SK-N-SH treated with all-trans-retinoic acid at 6 μM for 48 hours (cell line): Measurements from ENCODE around the gene ZNF219.

Source experiments
- ATAC-seq: fragments of 200-7000 bp; cut with Tn5 transposase; 3 replicates; pipeline ENCODE4 v1.9.1; 2020; ENCODE audit warnings: mild to moderate bottlenecking, moderate library complexity
- ARNTL ChIP-seq: fragments of 450-650 bp; formaldehyde crosslinking; IDR thresholded peaks from 2 replicates; pipeline ENCODE4 v1.5.0; 2020; ENCODE audit warnings: low read depth, mild to moderate bottlenecking, moderate library complexity, borderline replicate concordance
- BACH2 ChIP-seq: fragments of 250-450 bp; sonication (Bioruptor Pico); IDR thresholded peaks from 2 replicates; pipeline ENCODE4 v1.9.0; 2021; ENCODE audit warnings: mild to moderate bottlenecking, borderline replicate concordance
- CSDC2 ChIP-seq: fragments of 250-450 bp; sonication (Bioruptor Pico); IDR thresholded peaks from 2 replicates; pipeline ENCODE4 v1.5.0; 2020; ENCODE audit warnings: mild to moderate bottlenecking, moderate library complexity
- ESRRG ChIP-seq: fragments of 250-450 bp; sonication (Bioruptor Pico); IDR thresholded peaks from 2 replicates; pipeline ENCODE4 v1.6.1; 2021; ENCODE audit warnings: mild to moderate bottlenecking
- GLIS3 ChIP-seq: fragments of 250-450 bp; sonication (Bioruptor Pico); IDR thresholded peaks from 2 replicates; pipeline ENCODE4 v1.5.0; 2020; ENCODE audit warnings: mild to moderate bottlenecking, moderate library complexity
- ISL1 ChIP-seq: fragments of 250-450 bp; sonication (Bioruptor Pico); IDR thresholded peaks from 2 replicates; pipeline ENCODE4 v2.1.2; 2022; ENCODE audit warnings: mild to moderate bottlenecking, moderate library complexity
- OSR1 ChIP-seq: fragments of 250-450 bp; sonication (Bioruptor Pico); IDR thresholded peaks from 2 replicates; pipeline ENCODE4 v1.8.0; 2022; ENCODE audit warnings: moderate library complexity, mild to moderate bottlenecking, inconsistent platforms
- PPARA ChIP-seq: fragments of 250-450 bp; sonication (Bioruptor Pico); IDR thresholded peaks from 2 replicates; pipeline ENCODE4 v1.5.0; 2020; ENCODE audit warnings: mild to moderate bottlenecking, borderline replicate concordance
- RARB ChIP-seq: fragments of 250-450 bp; sonication (Bioruptor Pico); IDR thresholded peaks from 2 replicates; pipeline ENCODE4 v1.8.0; 2021; ENCODE audit warnings: mild to moderate bottlenecking, moderate library complexity
- TCF4 ChIP-seq: fragments of 250-450 bp; sonication (Bioruptor Pico); IDR thresholded peaks from 2 replicates; pipeline ENCODE4 v1.8.0; 2021; ENCODE audit warnings: mild to moderate bottlenecking, moderate library complexity, borderline replicate concordance
- TOX ChIP-seq: fragments of 250-450 bp; sonication (Bioruptor Pico); IDR thresholded peaks from 2 replicates; pipeline ENCODE4 v1.8.0; 2021; ENCODE audit warnings: mild to moderate bottlenecking, moderate library complexity, borderline replicate concordance
- ZC3H10 ChIP-seq: fragments of 250-450 bp; sonication (Bioruptor Pico); IDR thresholded peaks from 2 replicates; pipeline ENCODE4 v1.5.1; 2021; ENCODE audit warnings: mild to moderate bottlenecking, moderate library complexity
- ZFP3 ChIP-seq: fragments of 250-450 bp; sonication (Bioruptor Pico); IDR thresholded peaks from 2 replicates; pipeline ENCODE4 v1.5.0; 2020; ENCODE audit warnings: mild to moderate bottlenecking, moderate library complexity
- ZFP30 ChIP-seq: fragments of 450-650 bp; formaldehyde crosslinking; IDR thresholded peaks from 2 replicates; pipeline ENCODE4 v1.5.0; 2022; ENCODE audit warnings: mild to moderate bottlenecking, moderate library complexity
- ZNF565 ChIP-seq: fragments of 450-650 bp; formaldehyde crosslinking; conservative IDR thresholded peaks from 2 replicates; pipeline ENCODE4 v1.5.0; 2020; ENCODE audit warnings: low read depth, mild to moderate bottlenecking, moderate library complexity
- ZNF70 ChIP-seq: fragments of 450-650 bp; formaldehyde crosslinking; IDR thresholded peaks from 2 replicates; pipeline ENCODE4 v1.5.0; 2020; ENCODE audit warnings: mild to moderate bottlenecking, moderate library complexity
- ZNF8 ChIP-seq: fragments of 450-650 bp; formaldehyde crosslinking; IDR thresholded peaks from 2 replicates; pipeline ENCODE4 v1.5.0; 2020; ENCODE audit warnings: mild to moderate bottlenecking, moderate library complexity
- TF ChIP-seq, protein P1 (sequence below): fragments of 250-450 bp; sonication (Bioruptor Pico); IDR thresholded peaks from 2 replicates; pipeline ENCODE4 v1.8.0; 2020; ENCODE audit warnings: mild to moderate bottlenecking, moderate library complexity, borderline replicate concordance
- TF ChIP-seq, protein P2 (sequence below): fragments of 250-450 bp; sonication (Bioruptor Pico); IDR thresholded peaks from 2 replicates; pipeline ENCODE4 v1.5.0; 2020; ENCODE audit warnings: mild to moderate bottlenecking, moderate library complexity
- TF ChIP-seq, protein P3 (sequence below): fragments of 250-450 bp; sonication (Bioruptor Pico); IDR thresholded peaks from 2 replicates; pipeline ENCODE4 v1.5.1; 2020; ENCODE audit warnings: low read depth, mild to moderate bottlenecking, moderate library complexity
- TF ChIP-seq, protein P4 (sequence below): fragments of 250-450 bp; sonication (Bioruptor Pico); IDR thresholded peaks from 2 replicates; pipeline ENCODE4 v1.5.1; 2021; ENCODE audit warnings: mild to moderate bottlenecking, moderate library complexity
- TF ChIP-seq, protein P5 (sequence below): fragments of 250-450 bp; sonication (Bioruptor Pico); IDR thresholded peaks from 2 replicates; pipeline ENCODE4 v1.8.0; 2021; ENCODE audit warnings: low read depth, mild to moderate bottlenecking, moderate library complexity, borderline replicate concordance

Gene ZNF219

DNA sequence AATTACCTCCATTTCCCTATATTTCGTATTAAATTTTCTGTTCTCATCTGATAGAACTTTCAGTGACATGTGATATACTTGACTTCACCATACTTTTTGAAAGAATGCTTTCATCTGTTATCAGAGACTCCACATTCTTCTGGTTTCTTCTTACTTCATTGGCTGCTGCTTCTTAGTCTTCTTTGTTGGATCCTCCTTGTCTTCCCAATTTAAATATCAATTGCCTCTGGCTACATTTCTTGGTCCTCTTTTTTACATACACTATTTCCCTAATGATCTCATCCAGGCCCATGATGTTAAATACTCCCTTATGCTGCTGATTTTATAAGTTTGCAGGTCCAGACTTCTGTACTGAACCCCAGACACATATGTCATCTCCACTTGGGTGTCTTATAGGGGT, 35.4 kb upstream of the ZNF219 start:
- TF ChIP-seq RARB (CRISPR knock-in tag) (no peak), CSDC2 (CRISPR knock-in tag) (no peak)
- TF ChIP-seq, protein P1, sequence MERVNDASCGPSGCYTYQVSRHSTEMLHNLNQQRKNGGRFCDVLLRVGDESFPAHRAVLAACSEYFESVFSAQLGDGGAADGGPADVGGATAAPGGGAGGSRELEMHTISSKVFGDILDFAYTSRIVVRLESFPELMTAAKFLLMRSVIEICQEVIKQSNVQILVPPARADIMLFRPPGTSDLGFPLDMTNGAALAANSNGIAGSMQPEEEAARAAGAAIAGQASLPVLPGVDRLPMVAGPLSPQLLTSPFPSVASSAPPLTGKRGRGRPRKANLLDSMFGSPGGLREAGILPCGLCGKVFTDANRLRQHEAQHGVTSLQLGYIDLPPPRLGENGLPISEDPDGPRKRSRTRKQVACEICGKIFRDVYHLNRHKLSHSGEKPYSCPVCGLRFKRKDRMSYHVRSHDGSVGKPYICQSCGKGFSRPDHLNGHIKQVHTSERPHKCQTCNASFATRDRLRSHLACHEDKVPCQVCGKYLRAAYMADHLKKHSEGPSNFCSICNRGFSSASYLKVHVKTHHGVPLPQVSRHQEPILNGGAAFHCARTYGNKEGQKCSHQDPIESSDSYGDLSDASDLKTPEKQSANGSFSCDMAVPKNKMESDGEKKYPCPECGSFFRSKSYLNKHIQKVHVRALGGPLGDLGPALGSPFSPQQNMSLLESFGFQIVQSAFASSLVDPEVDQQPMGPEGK (CRISPR knock-in tag), result no peak
- TF ChIP-seq, all 23 proteins: peak for 0
- ATAC-seq, result no peak

DNA sequence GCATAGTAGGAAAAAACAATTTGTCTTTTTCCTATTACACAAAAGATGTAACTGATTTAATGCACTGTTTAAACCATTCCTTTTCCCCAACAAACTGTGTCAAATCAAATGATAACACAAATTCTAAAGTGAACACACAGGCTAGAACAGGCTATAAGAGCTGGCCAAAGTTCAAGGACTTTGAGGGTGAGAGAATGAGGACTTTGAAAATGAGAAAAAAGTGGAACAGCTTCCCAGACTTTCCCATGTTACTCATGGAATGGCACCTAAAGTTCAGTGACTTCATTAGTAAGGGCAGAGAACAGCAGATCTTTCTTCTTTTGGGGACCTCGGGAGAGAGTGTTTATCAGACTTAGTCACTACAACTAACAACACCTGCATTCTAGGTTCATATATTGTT, 25.0 kb upstream of the ZNF219 start:
- no peak for TF ChIP-seq GLIS3 (CRISPR knock-in tag)
- TF ChIP-seq ZNF8 (CRISPR knock-in tag), result no peak
- TF ChIP-seq ISL1 (CRISPR knock-in tag), result no peak
- TF ChIP-seq ZNF70 (CRISPR knock-in tag), result no peak
- TF ChIP-seq TCF4 (CRISPR knock-in tag), result no peak
- TF ChIP-seq ZC3H10 (CRISPR knock-in tag), result no peak
- TF ChIP-seq, protein P1 (CRISPR knock-in tag), result no peak
- no peak for TF ChIP-seq OSR1
- TF ChIP-seq TOX (CRISPR knock-in tag), result no peak
- no peak for TF ChIP-seq ZFP30
- no peak for TF ChIP-seq ESRRG (CRISPR knock-in tag)
- TF ChIP-seq, protein P2, sequence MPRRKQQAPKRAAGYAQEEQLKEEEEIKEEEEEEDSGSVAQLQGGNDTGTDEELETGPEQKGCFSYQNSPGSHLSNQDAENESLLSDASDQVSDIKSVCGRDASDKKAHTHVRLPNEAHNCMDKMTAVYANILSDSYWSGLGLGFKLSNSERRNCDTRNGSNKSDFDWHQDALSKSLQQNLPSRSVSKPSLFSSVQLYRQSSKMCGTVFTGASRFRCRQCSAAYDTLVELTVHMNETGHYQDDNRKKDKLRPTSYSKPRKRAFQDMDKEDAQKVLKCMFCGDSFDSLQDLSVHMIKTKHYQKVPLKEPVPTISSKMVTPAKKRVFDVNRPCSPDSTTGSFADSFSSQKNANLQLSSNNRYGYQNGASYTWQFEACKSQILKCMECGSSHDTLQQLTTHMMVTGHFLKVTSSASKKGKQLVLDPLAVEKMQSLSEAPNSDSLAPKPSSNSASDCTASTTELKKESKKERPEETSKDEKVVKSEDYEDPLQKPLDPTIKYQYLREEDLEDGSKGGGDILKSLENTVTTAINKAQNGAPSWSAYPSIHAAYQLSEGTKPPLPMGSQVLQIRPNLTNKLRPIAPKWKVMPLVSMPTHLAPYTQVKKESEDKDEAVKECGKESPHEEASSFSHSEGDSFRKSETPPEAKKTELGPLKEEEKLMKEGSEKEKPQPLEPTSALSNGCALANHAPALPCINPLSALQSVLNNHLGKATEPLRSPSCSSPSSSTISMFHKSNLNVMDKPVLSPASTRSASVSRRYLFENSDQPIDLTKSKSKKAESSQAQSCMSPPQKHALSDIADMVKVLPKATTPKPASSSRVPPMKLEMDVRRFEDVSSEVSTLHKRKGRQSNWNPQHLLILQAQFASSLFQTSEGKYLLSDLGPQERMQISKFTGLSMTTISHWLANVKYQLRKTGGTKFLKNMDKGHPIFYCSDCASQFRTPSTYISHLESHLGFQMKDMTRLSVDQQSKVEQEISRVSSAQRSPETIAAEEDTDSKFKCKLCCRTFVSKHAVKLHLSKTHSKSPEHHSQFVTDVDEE (CRISPR knock-in tag), result no peak
- TF ChIP-seq, protein P3, sequence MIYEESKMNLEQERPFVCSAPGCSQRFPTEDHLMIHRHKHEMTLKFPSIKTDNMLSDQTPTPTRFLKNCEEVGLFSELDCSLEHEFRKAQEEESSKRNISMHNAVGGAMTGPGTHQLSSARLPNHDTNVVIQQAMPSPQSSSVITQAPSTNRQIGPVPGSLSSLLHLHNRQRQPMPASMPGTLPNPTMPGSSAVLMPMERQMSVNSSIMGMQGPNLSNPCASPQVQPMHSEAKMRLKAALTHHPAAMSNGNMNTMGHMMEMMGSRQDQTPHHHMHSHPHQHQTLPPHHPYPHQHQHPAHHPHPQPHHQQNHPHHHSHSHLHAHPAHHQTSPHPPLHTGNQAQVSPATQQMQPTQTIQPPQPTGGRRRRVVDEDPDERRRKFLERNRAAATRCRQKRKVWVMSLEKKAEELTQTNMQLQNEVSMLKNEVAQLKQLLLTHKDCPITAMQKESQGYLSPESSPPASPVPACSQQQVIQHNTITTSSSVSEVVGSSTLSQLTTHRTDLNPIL (CRISPR knock-in tag), result no peak
- TF ChIP-seq, protein P4, sequence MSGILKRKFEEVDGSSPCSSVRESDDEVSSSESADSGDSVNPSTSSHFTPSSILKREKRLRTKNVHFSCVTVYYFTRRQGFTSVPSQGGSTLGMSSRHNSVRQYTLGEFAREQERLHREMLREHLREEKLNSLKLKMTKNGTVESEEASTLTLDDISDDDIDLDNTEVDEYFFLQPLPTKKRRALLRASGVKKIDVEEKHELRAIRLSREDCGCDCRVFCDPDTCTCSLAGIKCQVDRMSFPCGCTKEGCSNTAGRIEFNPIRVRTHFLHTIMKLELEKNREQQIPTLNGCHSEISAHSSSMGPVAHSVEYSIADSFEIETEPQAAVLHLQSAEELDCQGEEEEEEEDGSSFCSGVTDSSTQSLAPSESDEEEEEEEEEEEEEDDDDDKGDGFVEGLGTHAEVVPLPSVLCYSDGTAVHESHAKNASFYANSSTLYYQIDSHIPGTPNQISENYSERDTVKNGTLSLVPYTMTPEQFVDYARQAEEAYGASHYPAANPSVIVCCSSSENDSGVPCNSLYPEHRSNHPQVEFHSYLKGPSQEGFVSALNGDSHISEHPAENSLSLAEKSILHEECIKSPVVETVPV, result no peak
- no peak for TF ChIP-seq ZFP3 (CRISPR knock-in tag)
- TF ChIP-seq CSDC2 (CRISPR knock-in tag), result no peak
- no peak for TF ChIP-seq ARNTL (CRISPR knock-in tag)
- ATAC-seq, result no peak

DNA sequence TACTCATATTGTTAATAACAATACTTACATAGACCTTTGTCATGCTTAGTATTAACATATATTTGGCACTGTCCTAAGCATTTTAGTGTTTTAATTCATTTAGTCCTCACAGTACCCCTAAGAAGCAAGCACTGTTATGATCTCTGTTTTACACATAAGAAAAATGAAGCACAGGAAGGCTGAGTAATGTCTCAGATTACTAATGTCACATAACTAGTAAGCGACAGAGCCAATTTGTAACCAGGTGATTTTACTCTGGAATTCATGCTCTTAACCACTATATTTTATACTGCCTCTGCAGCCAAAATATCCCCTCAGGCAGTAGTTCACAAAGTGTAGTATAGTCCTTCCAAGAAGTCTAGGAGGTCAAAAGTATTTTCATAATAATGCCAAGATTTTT, 22.7 kb upstream of the ZNF219 start:
- ATAC-seq, result no peak
- TF ChIP-seq ISL1 (CRISPR knock-in tag) (no peak), CSDC2 (CRISPR knock-in tag) (no peak), BACH2 (CRISPR knock-in tag) (no peak), ZNF565 (CRISPR knock-in tag) (no peak), RARB (CRISPR knock-in tag) (no peak), ZNF70 (CRISPR knock-in tag) (no peak), OSR1 (no peak), ZFP30 (no peak), ZC3H10 (CRISPR knock-in tag) (no peak), PPARA (CRISPR knock-in tag) (no peak), ZNF8 (CRISPR knock-in tag) (no peak), ZFP3 (CRISPR knock-in tag) (no peak), GLIS3 (CRISPR knock-in tag) (no peak), ESRRG (CRISPR knock-in tag) (no peak)
- TF ChIP-seq, protein P3 (CRISPR knock-in tag), result no peak
- TF ChIP-seq, protein P5, sequence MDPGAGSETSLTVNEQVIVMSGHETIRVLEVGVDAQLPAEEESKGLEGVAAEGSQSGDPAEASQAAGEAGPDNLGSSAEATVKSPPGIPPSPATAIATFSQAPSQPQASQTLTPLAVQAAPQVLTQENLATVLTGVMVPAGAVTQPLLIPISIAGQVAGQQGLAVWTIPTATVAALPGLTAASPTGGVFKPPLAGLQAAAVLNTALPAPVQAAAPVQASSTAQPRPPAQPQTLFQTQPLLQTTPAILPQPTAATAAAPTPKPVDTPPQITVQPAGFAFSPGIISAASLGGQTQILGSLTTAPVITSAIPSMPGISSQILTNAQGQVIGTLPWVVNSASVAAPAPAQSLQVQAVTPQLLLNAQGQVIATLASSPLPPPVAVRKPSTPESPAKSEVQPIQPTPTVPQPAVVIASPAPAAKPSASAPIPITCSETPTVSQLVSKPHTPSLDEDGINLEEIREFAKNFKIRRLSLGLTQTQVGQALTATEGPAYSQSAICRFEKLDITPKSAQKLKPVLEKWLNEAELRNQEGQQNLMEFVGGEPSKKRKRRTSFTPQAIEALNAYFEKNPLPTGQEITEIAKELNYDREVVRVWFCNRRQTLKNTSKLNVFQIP (CRISPR knock-in tag), result no peak
